Measurements from ENCODE around the gene USP15.

Gene USP15

DNA sequence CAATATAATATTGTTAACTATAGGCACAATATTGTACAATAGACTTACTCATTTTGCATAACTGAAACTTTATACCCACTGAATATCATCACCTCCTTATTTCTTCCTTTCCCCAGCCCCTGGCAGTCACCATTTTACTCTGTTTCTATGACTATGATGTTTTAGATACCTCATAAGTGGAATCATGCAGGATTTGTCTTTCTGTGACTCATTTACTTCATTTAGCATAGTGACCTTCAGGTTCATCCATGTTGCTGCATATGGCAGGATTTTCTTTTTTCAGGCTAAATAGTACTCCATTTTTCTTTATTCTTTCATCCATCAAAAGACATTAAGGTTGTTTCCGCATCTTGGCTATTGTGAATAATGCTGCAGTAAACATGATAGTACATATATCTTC, 18.9 kb downstream of the USP15 start:
- FAIRE-seq (no peak), DNase-seq (ENCODE audit: extremely low spot score, insufficient read length, low read depth) (no peak)

DNA sequence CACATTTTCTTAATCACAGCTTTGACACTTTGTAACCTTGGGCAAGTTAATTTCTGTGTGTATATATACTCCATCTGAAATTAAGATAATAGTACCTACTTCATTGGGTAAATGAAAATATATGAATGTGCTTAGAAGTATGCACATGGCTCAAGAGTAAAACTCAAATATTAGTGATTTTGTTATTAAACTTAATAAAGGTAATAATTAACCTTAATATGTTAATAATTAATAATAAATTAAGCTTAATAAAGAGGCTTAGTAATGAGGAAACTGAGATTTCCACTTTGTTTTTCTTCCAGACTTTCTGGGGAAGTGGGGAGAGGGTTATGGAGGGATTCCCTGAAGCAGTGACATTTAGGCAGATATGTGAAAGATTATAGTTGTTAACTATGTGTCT, 19.8 kb downstream of the USP15 start:
- FAIRE-seq, result no peak

DNA sequence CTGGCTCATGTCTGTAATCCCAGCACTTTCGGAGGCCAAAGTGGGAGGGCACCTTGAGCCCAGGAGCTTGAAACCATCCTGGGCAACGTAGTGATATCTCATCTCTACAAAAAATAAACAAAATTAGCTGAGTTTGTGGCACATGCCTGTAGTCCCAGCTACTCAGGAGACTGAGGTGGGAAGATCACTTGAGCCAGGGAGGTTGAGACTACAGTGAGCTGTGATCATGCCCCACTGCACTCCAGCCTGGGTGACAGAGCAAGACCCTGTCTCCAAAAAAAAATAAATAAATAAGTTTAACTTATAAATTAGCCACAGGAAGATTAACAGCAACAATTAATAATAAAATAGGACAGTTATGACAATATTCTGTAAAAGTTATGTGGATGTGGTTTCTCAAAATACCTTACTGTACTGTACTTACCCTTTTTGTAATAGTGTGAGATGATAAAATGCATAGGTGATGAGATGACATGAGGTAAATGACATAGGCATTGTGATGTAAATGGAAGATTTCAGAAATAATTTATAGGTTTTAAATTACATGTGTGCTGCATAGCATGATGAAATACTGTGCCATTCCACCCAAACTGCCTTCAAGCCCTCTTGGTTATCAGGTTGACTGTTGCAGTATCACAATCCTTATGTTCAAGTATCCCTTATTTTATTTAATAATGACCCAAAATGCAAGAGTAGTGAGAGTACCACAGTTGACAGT, 22.0 kb downstream of the USP15 start:
- no peak for DNase-seq (ENCODE audit: extremely low spot score, insufficient read length, low read depth)

More for the DNA sequence above, 19.8 kb downstream of the USP15 start:
- DNase-seq (ENCODE audit: extremely low spot score, insufficient read length, low read depth), result no peak

DNA sequence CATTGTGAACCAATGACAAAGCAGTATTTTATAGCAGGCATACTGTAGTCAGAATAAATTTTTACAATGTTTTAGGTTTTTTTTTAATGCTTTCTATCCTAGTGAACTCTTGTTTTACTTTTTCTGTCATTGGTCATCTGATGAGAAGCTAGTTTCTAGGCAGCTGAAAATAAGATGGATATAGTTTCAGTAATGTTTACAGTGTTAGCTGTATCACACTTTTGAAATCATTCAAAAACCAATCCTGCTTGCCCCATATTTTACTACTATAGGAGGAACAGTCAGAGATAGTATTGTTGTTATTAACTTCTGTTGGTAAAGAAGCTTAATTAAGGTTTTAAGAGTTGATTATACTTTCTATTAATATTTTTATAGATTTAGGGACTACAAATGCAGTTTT, 24.5 kb downstream of the USP15 start:
- DNase-seq (ENCODE audit: extremely low spot score, insufficient read length, low read depth), result no peak
- no peak for FAIRE-seq

More for the DNA sequence above, 22.0 kb downstream of the USP15 start:
- no peak for FAIRE-seq

DNA sequence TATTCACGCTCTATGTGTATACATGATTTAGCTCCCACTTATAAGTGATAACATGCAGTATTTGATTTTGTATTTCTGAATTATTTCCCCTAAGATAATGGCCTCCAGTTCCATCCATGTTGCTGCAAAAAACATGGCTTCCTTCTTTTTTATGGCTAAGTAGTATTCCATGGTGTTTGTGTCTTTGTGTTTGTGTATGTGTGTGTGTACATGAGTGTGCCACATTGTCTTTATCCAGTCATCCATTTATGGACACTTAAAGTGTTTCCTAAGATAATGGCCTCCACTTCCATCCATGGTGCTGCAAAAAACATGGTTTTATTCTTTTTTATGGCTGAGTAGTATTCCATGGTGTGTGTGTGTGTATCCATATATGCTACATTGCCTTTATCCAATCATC, 25.1 kb downstream of the USP15 start:
- DNase-seq (ENCODE audit: extremely low spot score, insufficient read length, low read depth), result no peak
- no peak for FAIRE-seq

DNA sequence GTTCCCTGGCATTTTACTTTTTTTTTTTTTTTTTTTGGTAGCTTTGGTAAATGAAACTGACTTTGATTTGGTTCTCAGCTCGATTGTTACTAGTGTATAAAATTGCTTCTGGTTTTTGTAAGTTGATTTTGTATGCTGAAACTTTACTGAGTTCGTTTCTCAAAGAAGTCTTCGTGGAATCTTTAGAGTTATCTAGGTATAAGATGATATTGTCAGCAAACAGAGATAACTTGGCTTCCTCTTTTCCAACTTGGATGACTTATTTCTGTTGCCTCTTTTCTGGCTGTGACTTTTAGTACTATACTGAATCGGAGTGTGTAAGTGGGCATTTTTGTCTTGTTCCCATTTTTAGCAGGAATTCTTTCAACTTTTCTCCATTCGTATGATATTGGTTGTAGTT, 28.1 kb downstream of the USP15 start:
- DNase-seq (ENCODE audit: extremely low spot score, insufficient read length, low read depth) (no peak), FAIRE-seq (no peak)

DNA sequence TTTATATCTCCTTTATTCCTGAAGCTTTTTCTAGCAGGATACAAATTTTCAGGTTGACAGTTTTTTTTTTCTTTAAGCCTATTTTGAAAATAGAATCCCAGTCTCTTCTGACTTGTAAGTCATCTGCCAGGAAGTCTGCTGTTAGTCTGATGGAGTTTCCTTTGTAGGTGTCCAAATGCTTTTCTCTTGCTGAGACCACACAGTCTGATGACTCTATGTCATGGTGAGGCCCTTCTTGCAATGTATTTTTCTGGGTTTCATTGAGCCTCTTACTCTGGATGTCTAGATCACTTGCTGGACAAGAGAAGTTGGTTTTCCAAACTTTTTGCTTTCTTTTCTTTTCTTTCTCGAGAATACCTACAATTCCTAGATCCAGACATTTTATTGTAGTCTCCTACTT, 30.6 kb downstream of the USP15 start:
- FAIRE-seq (no peak), DNase-seq (ENCODE audit: extremely low spot score, insufficient read length, low read depth) (no peak)

DNA sequence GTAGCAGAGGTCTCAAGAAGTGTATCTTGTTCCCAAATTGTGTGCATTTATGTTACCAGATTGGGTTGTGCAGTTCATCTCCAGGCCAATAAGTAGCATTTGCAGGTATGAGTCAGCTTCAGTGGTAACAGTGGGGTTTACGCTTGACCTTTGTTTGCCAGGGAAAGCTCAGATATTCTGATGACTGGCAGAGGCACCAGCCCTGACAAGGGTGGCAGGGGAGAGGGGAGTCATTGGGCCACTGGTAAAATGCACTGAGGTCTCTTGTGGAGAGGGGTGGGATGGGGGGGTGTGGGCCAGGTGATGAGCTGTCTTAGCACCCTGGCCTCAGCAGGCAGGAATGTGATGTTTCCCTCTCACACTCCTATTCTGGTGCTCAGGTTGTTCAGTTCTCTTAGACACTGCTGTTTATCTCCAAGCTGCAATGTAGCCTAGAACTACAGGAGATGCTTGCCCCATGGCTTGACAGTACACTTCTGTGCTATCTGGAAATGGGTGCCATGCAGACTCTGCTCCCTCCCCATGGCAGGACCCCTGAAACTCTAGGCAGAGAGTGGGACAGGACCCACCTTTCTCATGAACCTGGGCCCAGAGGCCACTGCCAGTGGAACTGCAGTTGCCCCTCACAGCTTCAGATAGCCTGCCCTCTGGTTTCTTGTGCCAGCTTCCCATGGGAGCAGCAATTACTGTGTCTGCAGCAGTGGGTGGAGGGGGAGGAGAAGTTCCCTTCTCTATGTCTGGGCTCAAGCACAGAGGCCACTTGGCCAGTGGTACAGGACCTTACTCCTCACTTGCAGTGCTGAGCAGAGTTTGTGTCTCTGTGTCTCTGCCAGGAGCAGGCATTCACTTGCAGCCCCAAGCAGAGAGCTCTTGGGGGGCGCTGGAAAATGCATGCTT, 31.9 kb downstream of the USP15 start:
- DNase-seq (ENCODE audit: extremely low spot score, insufficient read length, low read depth), result no peak
- FAIRE-seq, result no peak

DNA sequence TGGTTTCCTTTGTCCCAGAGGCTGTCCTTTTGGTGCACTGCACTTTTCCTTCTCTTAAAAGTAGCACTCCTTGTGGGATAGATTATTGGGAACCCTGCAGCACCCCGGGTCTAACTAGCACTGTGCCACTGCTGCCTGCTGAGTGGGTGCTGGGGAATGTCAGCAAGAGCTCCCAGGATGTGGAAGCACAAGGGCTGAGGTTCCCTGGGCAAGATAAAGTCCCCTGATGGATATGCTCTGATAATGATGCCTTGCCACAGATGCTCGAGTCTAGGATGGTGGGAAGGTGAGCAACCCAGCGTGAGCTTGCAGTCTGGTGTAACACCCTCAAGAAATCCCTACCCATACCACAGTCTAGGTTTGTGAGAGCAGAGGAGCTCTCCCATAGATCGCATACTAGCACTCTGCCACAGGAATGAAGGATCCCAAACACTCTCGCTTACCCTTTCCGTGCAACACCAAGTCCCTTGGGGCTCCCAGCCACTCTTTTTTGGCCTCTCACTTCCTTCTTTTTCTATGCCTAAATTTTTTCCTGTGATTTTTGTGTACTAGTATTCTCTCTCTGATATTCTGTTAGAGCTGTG, 32.6 kb downstream of the USP15 start:
- FAIRE-seq (no peak), DNase-seq (ENCODE audit: extremely low spot score, insufficient read length, low read depth) (no peak)

DNA sequence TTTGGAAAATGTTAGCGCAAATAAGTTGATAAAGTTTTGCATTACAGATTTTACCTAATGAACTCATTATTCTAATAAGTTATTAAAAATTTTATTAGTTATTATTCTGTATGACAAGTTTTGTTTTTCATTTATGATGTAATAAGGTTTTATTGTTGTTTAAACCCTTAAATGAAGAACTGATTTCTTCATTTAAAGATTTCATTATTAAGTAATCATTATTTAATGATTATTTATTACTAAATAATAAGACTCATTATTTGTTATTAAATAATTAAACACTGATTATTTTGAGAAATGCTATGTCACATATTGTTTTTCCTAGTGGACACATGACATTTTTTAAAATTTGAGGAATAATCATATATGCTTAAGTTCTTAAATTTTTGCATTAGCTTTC, 34.2 kb downstream of the USP15 start:
- FAIRE-seq (no peak), DNase-seq (ENCODE audit: extremely low spot score, insufficient read length, low read depth) (no peak)

DNA sequence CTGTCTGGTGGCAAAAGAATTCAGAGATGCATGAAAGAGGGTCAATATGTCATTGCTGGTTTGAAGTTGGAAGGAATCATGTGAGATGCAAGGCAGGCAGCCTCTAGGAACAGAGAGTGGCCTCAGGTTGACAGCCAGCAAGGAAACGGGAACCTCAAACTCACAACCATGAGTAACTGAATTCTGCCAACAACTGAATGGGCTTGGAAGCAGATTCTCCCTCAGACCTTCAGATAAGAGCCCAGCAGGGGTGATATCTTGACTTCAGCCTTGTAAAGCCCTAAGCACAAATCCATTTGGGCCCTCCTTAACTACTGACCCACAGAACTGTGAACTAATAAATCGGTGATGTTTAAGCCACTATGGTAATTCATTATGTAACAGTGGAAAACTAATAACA, 35.8 kb downstream of the USP15 start:
- DNase-seq (ENCODE audit: extremely low spot score, insufficient read length, low read depth), result no peak
- FAIRE-seq, result no peak

DNA sequence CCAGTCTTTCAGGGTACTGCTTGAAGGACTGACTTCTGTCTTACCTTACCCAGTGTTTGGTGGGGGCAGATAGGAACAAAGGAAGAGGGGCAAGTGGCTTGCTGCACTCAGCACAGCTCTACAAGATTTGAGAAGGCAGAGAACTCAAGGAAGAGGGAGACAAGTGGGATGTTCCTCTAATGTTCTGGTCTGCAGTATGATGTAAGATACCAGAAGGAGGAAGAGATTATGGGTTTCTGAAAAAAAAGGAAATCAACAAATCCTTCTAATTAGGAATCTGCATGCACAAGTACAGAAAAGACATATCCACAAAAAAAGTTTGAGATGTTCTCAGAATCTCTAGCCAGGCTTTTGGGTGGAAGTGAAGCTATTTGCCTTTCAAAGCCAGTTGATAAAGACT, 37.1 kb downstream of the USP15 start:
- DNase-seq (ENCODE audit: extremely low spot score, insufficient read length, low read depth), result no peak
- no peak for FAIRE-seq

DNA sequence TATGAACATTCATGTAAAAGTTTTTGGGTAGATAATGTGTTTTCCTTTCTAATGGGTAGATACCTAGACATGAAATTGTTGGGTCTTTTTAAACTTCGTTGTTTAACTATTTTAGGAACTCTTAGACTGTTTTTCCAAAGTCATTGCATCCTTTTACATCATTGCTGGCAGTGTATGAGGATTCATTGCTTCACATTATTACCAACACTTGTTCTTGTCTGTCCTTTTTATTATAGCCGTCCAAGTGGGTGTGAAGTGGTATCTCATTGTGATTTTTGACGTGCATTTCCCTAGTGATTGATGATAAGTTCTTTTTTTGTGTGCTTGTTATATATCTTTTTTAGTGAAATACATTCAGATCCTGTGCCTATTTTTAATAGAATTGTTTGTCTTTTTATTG, 39.4 kb downstream of the USP15 start:
- DNase-seq (ENCODE audit: extremely low spot score, insufficient read length, low read depth) (no peak), FAIRE-seq (no peak)

DNA sequence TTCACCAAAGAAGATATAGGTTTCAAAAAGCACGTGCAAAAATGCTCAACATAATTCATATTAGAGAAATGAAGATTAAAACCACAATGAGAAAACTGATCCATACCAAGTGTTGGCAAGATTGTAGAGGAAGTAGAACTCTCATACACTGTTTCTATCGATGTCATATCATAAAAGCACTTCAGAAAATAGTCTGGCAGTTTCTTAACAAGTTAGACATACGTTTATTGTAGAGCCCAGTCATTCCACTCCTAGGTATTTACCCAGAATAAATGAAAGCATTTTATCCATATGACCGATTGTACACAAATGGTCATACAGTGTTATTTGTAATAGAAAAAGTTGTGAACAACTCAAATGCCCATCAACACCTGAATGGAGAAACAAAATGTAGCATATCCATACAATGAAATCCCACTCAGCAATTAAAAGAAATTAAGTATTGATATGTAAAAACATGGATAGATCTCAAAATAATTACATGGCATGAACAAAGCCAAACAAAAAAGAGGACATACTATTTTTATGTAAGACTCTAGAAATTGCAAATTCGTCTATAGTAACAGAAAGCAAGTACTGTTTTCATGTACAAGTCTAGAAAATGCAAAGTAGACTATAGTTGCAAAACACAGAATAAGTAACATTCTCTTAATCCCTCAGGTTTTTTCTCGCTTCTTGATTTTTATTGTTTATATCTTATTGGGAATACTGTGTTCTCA, 41.0 kb downstream of the USP15 start:
- DNase-seq (ENCODE audit: extremely low spot score, insufficient read length, low read depth) (no peak), FAIRE-seq (no peak)

DNA sequence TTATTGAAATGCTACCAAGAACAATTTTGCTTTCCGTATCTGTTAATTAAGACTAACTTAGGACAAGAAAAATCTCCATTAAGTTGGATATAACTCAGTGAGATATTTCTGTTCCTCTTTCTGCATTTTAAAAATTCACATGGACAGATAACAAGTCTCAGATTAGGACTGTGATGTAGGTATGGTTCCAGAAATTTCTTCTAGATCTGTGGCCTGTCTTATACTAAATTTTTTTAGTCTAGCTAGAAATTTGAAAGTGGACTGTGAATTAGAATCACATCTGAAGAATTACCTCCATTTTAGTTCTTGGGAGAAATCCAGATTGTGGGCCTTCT, 41.6 kb downstream of the USP15 start:
- DNase-seq (ENCODE audit: extremely low spot score, insufficient read length, low read depth) (no peak), FAIRE-seq (no peak)

DNA sequence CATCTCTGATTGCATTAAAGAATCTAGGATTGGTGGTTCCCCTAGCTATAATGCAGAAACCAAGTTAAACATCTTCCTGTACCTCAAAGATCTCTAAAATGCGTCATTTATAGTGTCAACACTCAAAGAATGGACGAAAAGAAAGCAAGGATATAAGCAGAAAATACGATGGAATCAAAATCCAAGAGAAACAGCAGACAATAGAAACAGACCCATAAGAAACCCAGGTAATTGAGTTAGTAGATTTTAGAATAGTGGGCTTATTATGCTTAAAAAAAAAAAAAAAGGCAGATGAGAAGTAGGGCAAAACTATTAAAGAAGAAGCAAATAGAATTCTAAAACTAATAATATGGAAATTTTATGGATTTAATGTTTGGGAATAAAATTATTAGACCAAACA, 44.4 kb downstream of the USP15 start:
- FAIRE-seq, result no peak
- no peak for DNase-seq (ENCODE audit: extremely low spot score, insufficient read length, low read depth)

DNA sequence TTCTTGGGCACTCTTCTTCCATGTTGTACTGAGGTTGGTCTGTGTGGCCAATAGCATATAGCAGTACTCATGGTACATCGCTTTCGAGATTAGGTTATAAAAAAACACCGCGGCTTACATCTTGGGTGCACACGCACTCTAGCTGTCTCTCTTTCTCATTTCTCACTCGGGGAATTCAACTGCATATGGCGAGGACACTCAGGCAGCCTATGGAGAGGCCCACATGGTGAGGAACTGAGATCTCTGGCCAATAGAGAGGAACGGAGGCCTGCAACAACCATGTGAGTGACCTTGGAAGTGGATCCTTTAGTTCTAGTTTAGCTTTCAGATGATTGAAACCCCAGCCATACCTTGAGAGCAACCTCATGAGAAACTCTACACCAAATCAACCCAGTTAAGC, 45.6 kb downstream of the USP15 start:
- DNase-seq (ENCODE audit: extremely low spot score, insufficient read length, low read depth) (no peak), FAIRE-seq (no peak)

DNA sequence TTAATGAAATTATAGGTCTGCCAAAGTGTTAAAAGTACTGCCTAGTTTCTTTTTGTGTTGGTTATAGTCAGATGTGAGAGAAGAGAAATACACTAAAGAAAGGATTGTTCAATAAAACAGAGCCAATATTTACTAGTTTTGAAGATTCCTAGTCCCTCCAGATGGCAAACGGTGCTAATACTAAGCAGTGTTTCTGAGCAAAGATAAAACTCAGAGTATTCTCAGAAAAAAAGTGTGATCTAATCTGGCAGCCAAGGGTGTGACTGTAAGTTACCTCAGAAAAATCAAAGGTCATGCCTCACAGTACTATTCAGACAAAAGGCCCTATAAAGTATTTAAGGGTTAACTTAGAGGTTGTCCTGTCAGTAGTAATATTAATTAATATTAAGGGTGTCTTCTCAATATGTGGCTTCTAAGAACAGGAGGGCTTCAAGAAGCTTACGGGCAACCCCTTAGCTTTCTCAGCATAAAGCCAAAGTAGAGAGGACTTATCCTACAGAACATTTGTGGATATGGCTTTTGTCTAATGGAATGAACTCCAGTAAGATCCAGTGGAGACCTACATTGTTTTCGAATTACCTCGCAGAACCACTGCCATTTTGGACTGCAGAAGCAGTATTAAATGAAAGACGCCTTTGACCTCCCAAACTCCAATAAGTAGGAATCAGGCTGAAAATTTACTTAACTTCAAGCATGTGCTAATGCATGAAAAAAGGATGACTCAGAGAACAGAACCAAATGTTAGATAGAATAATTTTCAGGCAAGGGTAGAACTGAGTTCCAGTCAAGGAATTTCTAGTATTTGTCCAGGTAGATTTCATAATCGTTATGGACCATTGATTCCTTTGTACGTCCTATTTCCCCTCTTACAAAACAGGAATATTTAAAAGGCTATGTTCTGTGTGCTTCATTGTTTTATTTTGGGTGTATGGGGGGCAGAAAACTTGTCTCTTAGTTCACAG, 46.6 kb downstream of the USP15 start:
- FAIRE-seq (no peak), DNase-seq (ENCODE audit: extremely low spot score, insufficient read length, low read depth) (no peak)

DNA sequence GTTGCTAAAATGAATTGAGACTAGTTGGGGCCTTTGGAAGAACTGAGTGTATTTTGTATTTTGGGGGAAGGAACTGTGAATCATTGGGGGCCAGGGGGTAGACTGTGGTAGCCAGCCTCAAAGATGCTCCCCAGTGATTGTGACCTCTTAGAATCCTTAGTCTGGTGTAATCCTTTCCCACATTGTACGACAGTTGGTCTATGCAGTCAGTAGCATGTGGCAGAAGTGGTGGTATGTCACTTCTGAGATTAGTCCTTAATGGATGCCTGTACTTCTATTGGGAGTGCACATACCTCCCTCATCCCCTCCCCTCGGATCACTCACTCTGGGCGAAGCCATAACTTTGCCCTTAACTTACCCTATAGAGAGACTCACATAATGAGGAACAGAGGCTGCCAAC, 48.0 kb downstream of the USP15 start:
- DNase-seq (ENCODE audit: extremely low spot score, insufficient read length, low read depth) (no peak), FAIRE-seq (no peak)
